GM10266 (cell line): ENCODE data around the gene JAML.

Source experiments
- DNase-seq: peaks from one replicate; pipeline ENCODE4 v3.0.0; 2012; ENCODE audit errors: extremely low spot score
- TF ChIP-seq, protein P1 (sequence below): IDR thresholded peaks from 2 replicates; pipeline ENCODE4 v1.5.1; 2012; ENCODE audit warnings: mild to moderate bottlenecking, low read depth; ENCODE audit not compliant: control insufficient read depth, insufficient read depth; ENCODE audit errors: missing control alignments

JAML gene

DNA sequence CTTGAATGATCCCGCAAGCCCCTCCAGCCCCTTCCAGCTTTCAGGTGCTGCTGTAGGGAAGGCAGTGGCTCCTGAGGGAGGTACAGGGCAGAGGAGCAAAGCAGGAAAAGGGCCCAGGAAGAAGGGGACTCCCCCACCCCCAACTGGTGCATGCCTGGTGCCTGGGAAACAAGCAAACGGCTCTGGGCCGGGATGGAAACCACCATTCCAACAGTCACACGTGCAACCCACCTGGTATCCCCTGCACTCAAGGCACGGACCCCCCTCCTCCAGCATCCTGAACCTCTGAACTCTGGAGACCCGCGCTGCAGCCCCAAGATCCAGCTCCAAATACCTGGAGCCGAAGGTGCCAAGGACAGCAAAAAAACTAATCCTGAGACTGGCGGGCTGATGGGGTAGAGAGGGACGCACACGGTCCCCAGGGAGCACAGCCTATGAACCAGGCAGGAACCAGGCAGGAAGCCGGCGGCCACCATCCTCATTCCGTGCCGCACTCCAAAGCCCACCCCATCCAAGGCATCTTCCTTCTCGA lies 72.7 kb downstream of the JAML start:
- no peak for DNase-seq
- TF ChIP-seq, protein P1, sequence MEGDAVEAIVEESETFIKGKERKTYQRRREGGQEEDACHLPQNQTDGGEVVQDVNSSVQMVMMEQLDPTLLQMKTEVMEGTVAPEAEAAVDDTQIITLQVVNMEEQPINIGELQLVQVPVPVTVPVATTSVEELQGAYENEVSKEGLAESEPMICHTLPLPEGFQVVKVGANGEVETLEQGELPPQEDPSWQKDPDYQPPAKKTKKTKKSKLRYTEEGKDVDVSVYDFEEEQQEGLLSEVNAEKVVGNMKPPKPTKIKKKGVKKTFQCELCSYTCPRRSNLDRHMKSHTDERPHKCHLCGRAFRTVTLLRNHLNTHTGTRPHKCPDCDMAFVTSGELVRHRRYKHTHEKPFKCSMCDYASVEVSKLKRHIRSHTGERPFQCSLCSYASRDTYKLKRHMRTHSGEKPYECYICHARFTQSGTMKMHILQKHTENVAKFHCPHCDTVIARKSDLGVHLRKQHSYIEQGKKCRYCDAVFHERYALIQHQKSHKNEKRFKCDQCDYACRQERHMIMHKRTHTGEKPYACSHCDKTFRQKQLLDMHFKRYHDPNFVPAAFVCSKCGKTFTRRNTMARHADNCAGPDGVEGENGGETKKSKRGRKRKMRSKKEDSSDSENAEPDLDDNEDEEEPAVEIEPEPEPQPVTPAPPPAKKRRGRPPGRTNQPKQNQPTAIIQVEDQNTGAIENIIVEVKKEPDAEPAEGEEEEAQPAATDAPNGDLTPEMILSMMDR = no peak

GRCh38 chr11:118151431-118151830 lies 73.4 kb downstream of the JAML start:
- DNase-seq = no peak
- TF ChIP-seq, protein P1 = no peak

- TF ChIP-seq, protein P1 = no peak
- DNase-seq = no peak
Measured at GRCh38 chr11:118149493-118149892, 75.3 kb downstream of the JAML start.

- no peak for DNase-seq
- TF ChIP-seq, protein P1 = no peak
Measured at GRCh38 chr11:118148856-118149255, 76.0 kb downstream of the JAML start.

DNA sequence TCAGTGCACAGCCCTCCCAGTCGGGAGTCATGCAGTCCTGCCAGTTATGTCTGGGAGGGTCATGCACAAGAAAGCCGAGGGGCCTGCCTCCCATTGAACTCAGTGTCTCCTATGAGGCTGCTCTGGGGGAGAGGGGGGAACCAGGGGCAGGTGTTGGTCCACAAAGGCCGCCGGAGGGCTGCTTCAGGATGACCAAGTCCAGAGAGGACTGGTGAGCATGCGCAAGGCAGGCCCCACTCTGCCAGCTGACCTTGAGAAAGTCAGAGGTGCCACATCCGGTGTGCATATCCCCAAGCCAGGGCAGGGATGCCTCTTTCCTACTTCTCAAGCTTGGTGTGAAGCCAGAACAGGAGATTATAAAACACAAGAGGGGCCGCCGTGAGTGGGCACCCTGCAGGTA lies 76.6 kb downstream of the JAML start:
- TF ChIP-seq, protein P1 = no peak
- DNase-seq = no peak

DNA sequence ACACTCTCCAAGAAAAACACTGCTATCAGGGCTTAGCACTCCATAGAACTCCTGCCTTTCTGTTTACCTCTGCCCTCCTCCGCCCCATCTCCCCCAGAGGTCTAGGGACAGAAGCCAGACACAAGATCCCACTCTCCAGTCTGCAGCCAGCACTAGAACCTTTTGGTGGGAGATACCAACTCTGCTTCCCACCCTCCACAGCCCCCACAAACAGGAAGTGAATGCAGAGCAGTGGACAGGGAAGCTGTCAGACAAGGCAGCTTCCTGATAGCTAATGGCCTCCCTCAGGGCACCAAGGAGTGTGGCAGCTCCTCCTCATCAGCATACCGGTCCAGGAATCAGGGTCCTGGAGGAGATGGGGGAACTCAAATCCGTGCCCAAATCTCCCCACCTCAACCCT lies 77.3 kb downstream of the JAML start:
- TF ChIP-seq, protein P1 = no peak
- DNase-seq = no peak

GRCh38 chr11:118146554-118146953 lies 78.3 kb downstream of the JAML start:
- TF ChIP-seq, protein P1 = no peak
- DNase-seq = no peak
